HepG2 (cell line): ENCODE measurements around the gene ZKSCAN1.

Experiments used
- CTCF ChIP-seq: sonication (generic); formaldehyde crosslinking; IDR thresholded peaks from 2 replicates; pipeline ENCODE4 v1.5.0; 2020; ENCODE audit warnings: mild to moderate bottlenecking, missing genetic modification reagents, moderate library complexity
- KAT7 ChIP-seq: IDR thresholded peaks from 2 replicates; pipeline ENCODE4 v1.6.1; 2018; ENCODE audit warnings: borderline replicate concordance, missing compliant biosample characterization
- NFIC ChIP-seq: IDR thresholded peaks from 2 replicates; pipeline ENCODE4 v1.6.1; 2012; ENCODE audit warnings: mild to moderate bottlenecking, low read length, inconsistent platforms
- POLR2A ChIP-seq, 2 experiments: IDR thresholded peaks; 2 replicates each; pipeline ENCODE4 v1.6.1; 2011; ENCODE audit warnings: low read depth in 2 of 2, low read length in 2 of 2, mild to moderate bottlenecking in 1 of 2, moderate library complexity in 1 of 2; ENCODE audit not compliant: insufficient read depth in 1 of 2
- REST ChIP-seq, 2 experiments: IDR thresholded peaks; 2 replicates each; pipeline ENCODE4 v1.6.1; 2011 to 2012; ENCODE audit warnings: low read length in 2 of 2, borderline replicate concordance in 1 of 2, low read depth in 1 of 2, mild to moderate bottlenecking in 1 of 2, moderate library complexity in 1 of 2
- SP1 ChIP-seq, 2 experiments: fragments of 450-650 bp in 1 of 2; sonication (generic) in 1 of 2; formaldehyde crosslinking in 1 of 2; IDR thresholded peaks; 2 replicates each; pipeline versions ENCODE4 v1.4.0 to v1.6.1; 2016 to 2020; ENCODE audit warnings: missing genetic modification reagents in 1 of 2
- ZNF263 ChIP-seq: sonication (generic); formaldehyde crosslinking; IDR thresholded peaks from 2 replicates; pipeline ENCODE4 v1.4.0; 2020; ENCODE audit warnings: missing genetic modification reagents

GRCh38 chr7:99969298-99969697 lies 46.1 kb upstream of the ZKSCAN1 start:
- no peak for TF ChIP-seq ZNF263 (CRISPR knock-in tag)
- no peak for TF ChIP-seq CTCF (CRISPR knock-in tag)
- TF ChIP-seq KAT7 (CRISPR knock-in tag) = no peak
- no peak for TF ChIP-seq SP1 (IDR thresholded peaks at IDR 0.05)
- TF ChIP-seq SP1 (CRISPR knock-in tag; IDR thresholded peaks at IDR 0.05) = no peak
- TF ChIP-seq REST (IDR thresholded peaks at IDR 0.05; ENCODE audit: borderline replicate concordance in 1 of 2, low read depth in 1 of 2, low read length in 2 of 2) = no peak
- TF ChIP-seq NFIC = no peak
- no peak for TF ChIP-seq POLR2A (IDR thresholded peaks at IDR 0.05; ENCODE audit: insufficient read depth in 1 of 2, low read depth in 2 of 2, low read length in 2 of 2)
